Heart left ventricle (tissue), 13 donors: ENCODE data around the gene ENAH.

Experiments
- CTCF ChIP-seq, 12 donors: fragments of 200-600 bp; sonication (generic) in 4 of 12; IDR thresholded peaks; one replicate each; pipeline versions ENCODE4 v1.5.0 to v1.8.0; 2018 to 2022; ENCODE audit warnings: antibody characterized with exemption in 12 of 12, mild to moderate bottlenecking in 5 of 12
- POLR2A ChIP-seq, 2 donors: fragments of 450-650 bp; IDR thresholded peaks; one replicate each; pipeline ENCODE4 v1.6.1; 2017; ENCODE audit warnings: antibody characterized with exemption in 2 of 2, mild to moderate bottlenecking in 2 of 2, moderate library complexity in 2 of 2
- donor health status: ischemic (EF 13 %, LVEDD 7.1; RV severe dilation, severe dysfunction).
- donor health status: DM: no; HTN: yes; CAD: no.
- donor health status: DM: no; HTN: no; CAD: no.
- donor health status: ischemic (EF 25% LVEDD 6.9; RV normal size, moderate dysfunction).
- donor health status: ischemic (EF 25% LVEDD 5.7; RV mildly dilated, moderate dysfunction).
- donor health status: ischemic (EF 35%, LVEDD 5.7; RV mildly dilated, moderate dysfunction).
- donor health status: nonischemic (EF 11% LVEDD 7.7; RV severe dilation, severe dysfunction).
- donor health status: DM: yes; HTN: yes; CAD: no.
- donor health status: PGD.
- donor health status: ischemic (EF 29% LVEDD 5.4; RV normal size, mild dysfunction).
- donor health status: nonischemic (EF 23%, LVEDD 6.1; RV moderate dilation, normal function).

- TF ChIP-seq CTCF (IDR thresholded peaks at IDR 0.05) (no peak), POLR2A (IDR thresholded peaks at IDR 0.05) (no peak)
Measured at GRCh38 chr1:225681231-225681630, 28.3 kb upstream of the ENAH start.
